Measurements from ENCODE around the gene SGTA. TPM values are rescaled to one million over a fixed set of nuclear protein-coding genes. Genes with fewer than 3 reads are reported as not detected.

Gene SGTA
- total and polyA plus RNA-seq, 9 of the 15 experiments (the other 6 are each of a cell fraction or from before 2014, with no cell fraction given): 1.4 to 110 (median 49.9) TPM

GRCh38 chr19:2816641-2817040 is 33.6 kb upstream of the SGTA start:
- BruUV-seq (replicated peaks): no TSS peak

More at GRCh38 chr19:2816641-2817040, 33.6 kb upstream of the SGTA start:
- H4K20me1 ChIP-seq (replicated peaks; ENCODE audit: control insufficient read depth, insufficient read depth, low read length): no peaks in the 10 kb centered on the region
- CTCF ChIA-PET (ENCODE audit: low intra/inter-chr PET ratio): no interaction called here
- peaks cover 0 to 36% of the 10 kb centered on the region in 2 experiments; a peak in 3 of 5 replicates for H3K4me1 ChIP-seq (replicated peaks in 1 of 2; ENCODE audit: control insufficient read depth in 2 of 2, insufficient read depth in 2 of 2, low read length in 2 of 2)
- no peak overlapping the region for H3K4me2 ChIP-seq (ENCODE audit: insufficient read depth, low read length)
- ATAC-seq: no peak
- no peak for DNase-seq (ENCODE audit: extremely low read depth in 1 of 4, low spot score in 3 of 4)
- no peak for FAIRE-seq
- H3K9ac ChIP-seq (ENCODE audit: insufficient read depth in 1 of 2, low read depth in 2 of 2, low read length in 2 of 2): peak overlapping the region in 1 of 2 experiments; percentile 52; a peak in 1 of 4 replicates
- POLR2A ChIA-PET: no interaction called here
- no peak overlapping the region for H3K27ac ChIP-seq (ENCODE audit: extremely low read depth, low read depth, low read length)
- H3K9me3 ChIP-seq (replicated peaks; ENCODE audit: control insufficient read depth, insufficient read depth, low read depth, low read length): 0 out of 2 replicates have a peak, but pooled peaks cover 1% of the 10 kb centered on the region
- in situ Hi-C loops (cut with MboI) (no loop called here), intact Hi-C loops (cut with micrococcal nuclease) (no loop called here)
- H3K36me3 ChIP-seq (ENCODE audit: control insufficient read depth, insufficient read depth, low read length): peaks cover 28% of the 10 kb centered on the region; the same call in 2 of the 3 replicates
- H3K27me3 ChIP-seq (ENCODE audit: control insufficient read depth in 2 of 2, insufficient read depth in 2 of 2, low read length in 2 of 2): no peaks in the 10 kb centered on the region
- no peak overlapping the region for H3K4me3 ChIP-seq
- no peaks in the 10 kb centered on the region for H3K9me1 ChIP-seq (ENCODE audit: control insufficient read depth, insufficient read depth, low read length)
- H3K79me2 ChIP-seq (ENCODE audit: control insufficient read depth, insufficient read depth, low read length): peaks cover 7% of the 10 kb centered on the region
- WGBS (ENCODE audit: insufficient coverage, low coverage, missing lambda C conversion rate): 95% methylated on average over 13 of the region's 16 CpGs
- TF ChIP-seq PTTG1 (tag; IDR thresholded peaks at IDR 0.05; ENCODE audit: low read depth) (no peak), ZNF395 (CRISPR knock-in tag; IDR thresholded peaks at IDR 0.05) (no peak), CBFB (CRISPR knock-in tag; IDR thresholded peaks at IDR 0.05) (no peak), SMARCE1 (IDR thresholded peaks at IDR 0.05) (no peak), TRIM24 (IDR thresholded peaks at IDR 0.05) (no peak), ATF1 (CRISPR knock-in tag; IDR thresholded peaks at IDR 0.05) (no peak), ATF1 (tag; IDR thresholded peaks at IDR 0.05) (no peak), SMAD4 (CRISPR knock-in tag; conservative IDR thresholded peaks at IDR 0.05) (no peak)
- H2AFZ ChIP-seq (ENCODE audit: low read depth, low read length): no peak overlapping the region

All from K562 (cell line).